ENCODE results near the gene IPO9. TPM values are rescaled to one million over a fixed set of nuclear protein-coding genes. Genes with fewer than 3 reads are reported as not detected.

The IPO9 gene
- total and polyA plus RNA-seq, 2 donors (not counting 1 experiment from before 2014, with no cell fraction given): 13.3 to 56.9 TPM

DNA sequence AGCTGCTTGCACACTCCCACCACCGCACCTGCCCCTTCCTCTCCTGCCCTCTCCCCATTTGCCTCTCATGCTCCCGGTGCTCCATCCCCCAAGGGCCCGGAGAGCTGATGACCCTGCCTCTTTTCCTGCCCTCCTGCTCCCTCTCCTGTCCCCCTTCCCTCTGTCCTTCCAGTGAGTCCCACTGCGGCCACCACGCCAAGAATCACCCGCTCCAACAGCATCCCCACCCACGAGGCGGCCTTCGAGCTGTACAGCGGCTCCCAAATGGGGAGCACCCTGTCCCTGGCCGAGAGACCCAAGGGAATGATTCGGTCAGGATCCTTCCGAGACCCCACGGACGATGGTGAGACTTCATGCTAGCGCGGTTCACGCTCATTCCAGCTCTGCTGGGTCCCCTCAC is 40.7 kb upstream of the IPO9 start:
- ATAC-seq (ENCODE audit: low read depth) (no peak), DNase-seq (no peak)
- Mint-ChIP-seq H3K9me3 (ENCODE audit: insufficient read depth) (no peaks in the 10 kb centered on the region), H3K27ac (no peak overlapping the region), H3K27me3 (peaks cover 8% of the 10 kb centered on the region), H3K4me1 (no peaks in the 10 kb centered on the region), H3K4me3 (no peak overlapping the region)
- Histone ChIP-seq H3K79me2 (ENCODE audit: control insufficient read depth, insufficient read depth, low read length) (peaks cover 2% of the 10 kb centered on the region), H3K27ac (ENCODE audit: low read length in 2 of 2) (no peak overlapping the region), H3K36me3 (replicated peaks in 1 of 2; ENCODE audit: control extremely low read depth in 1 of 2, control insufficient read depth in 1 of 2, extremely low read depth in 1 of 2, insufficient read depth in 2 of 2, low read length in 1 of 2) (no peaks in the 10 kb centered on the region), H3K9ac (ENCODE audit: low read length) (no peak overlapping the region), H3K4me2 (replicated peaks; ENCODE audit: low read depth, low read length, poor library complexity, severe bottlenecking) (no peak overlapping the region), H3K27me3 (replicated peaks in 1 of 4; ENCODE audit: control extremely low read depth in 1 of 4, control insufficient read depth in 3 of 4, insufficient read depth in 4 of 4, low read length in 3 of 4) (no peaks in the 10 kb centered on the region), H2AFZ (ENCODE audit: insufficient read depth, low read depth, low read length, poor library complexity, severe bottlenecking) (no peak overlapping the region), H3K4me3 (ENCODE audit: control extremely low read depth in 1 of 5, extremely low read depth in 1 of 5, insufficient read depth in 1 of 5, low read depth in 2 of 5, low read length in 4 of 5) (no peak overlapping the region), H3K4me1 (ENCODE audit: control insufficient read depth in 2 of 2, insufficient read depth in 2 of 2, low read length in 2 of 2) (no peaks in the 10 kb centered on the region), H3K9me3 (ENCODE audit: control extremely low read depth in 1 of 3, control insufficient read depth in 2 of 3, insufficient read depth in 1 of 3, low read length in 2 of 3) (no peaks in the 10 kb centered on the region), H4K20me1 (ENCODE audit: control insufficient read depth, insufficient read depth, low read length, poor library complexity, severe bottlenecking) (no peaks in the 10 kb centered on the region)
- no peak for TF ChIP-seq EZH2 (IDR thresholded peaks at IDR 0.05; ENCODE audit: borderline replicate concordance, insufficient read depth, low read depth, low read length, poor library complexity, severe bottlenecking)
- TF ChIP-seq, protein P1, sequence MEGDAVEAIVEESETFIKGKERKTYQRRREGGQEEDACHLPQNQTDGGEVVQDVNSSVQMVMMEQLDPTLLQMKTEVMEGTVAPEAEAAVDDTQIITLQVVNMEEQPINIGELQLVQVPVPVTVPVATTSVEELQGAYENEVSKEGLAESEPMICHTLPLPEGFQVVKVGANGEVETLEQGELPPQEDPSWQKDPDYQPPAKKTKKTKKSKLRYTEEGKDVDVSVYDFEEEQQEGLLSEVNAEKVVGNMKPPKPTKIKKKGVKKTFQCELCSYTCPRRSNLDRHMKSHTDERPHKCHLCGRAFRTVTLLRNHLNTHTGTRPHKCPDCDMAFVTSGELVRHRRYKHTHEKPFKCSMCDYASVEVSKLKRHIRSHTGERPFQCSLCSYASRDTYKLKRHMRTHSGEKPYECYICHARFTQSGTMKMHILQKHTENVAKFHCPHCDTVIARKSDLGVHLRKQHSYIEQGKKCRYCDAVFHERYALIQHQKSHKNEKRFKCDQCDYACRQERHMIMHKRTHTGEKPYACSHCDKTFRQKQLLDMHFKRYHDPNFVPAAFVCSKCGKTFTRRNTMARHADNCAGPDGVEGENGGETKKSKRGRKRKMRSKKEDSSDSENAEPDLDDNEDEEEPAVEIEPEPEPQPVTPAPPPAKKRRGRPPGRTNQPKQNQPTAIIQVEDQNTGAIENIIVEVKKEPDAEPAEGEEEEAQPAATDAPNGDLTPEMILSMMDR (IDR thresholded peaks at IDR 0.05): no peak
- POLR2A ChIA-PET: no interaction called here
- CTCF ChIA-PET: interaction anchor here (0.6 to 11.5 kb wide), 3 partner anchors 78 to 1945 kb away, joined by 3 to 228 read pairs (median 106); no protein-coding TSS in a partner anchor
- 95% methylated on average over 18 of the region's 18 CpGs for WGBS (ENCODE audit: insufficient coverage)
- intact Hi-C loops (cut with micrococcal nuclease): no loop called here

GRCh38 chr1:201789245-201789644 is 39.7 kb upstream of the IPO9 start:
- no peak for TF ChIP-seq EZH2 (IDR thresholded peaks at IDR 0.05; ENCODE audit: borderline replicate concordance, insufficient read depth, low read depth, low read length, poor library complexity, severe bottlenecking)
- TF ChIP-seq, protein P1 (IDR thresholded peaks at IDR 0.05): no peak
- H3K27ac ChIP-seq (ENCODE audit: low read length in 2 of 2): no peak overlapping the region
- DNase-seq (no peak), ATAC-seq (ENCODE audit: low read depth) (no peak)
- POLR2A ChIA-PET: no interaction called here
- CTCF ChIA-PET: interaction anchor here (0.7 to 11.5 kb wide), 3 partner anchors 15 to 229 kb away, joined by 3 to 228 read pairs (median 106); no protein-coding TSS in a partner anchor
- H3K9me3 ChIP-seq (ENCODE audit: control extremely low read depth in 1 of 3, control insufficient read depth in 2 of 3, insufficient read depth in 1 of 3, low read length in 2 of 3): no peaks in the 10 kb centered on the region
- no peak overlapping the region for H3K9ac ChIP-seq (ENCODE audit: low read length)
- H3K4me2 ChIP-seq (replicated peaks; ENCODE audit: low read depth, low read length, poor library complexity, severe bottlenecking): no peak overlapping the region
- Mint-ChIP-seq H3K27ac (no peak overlapping the region), H3K4me3 (no peak overlapping the region), H3K9me3 (ENCODE audit: insufficient read depth) (no peaks in the 10 kb centered on the region), H3K4me1 (no peaks in the 10 kb centered on the region), H3K27me3 (peaks cover 8% of the 10 kb centered on the region)
- no peaks in the 10 kb centered on the region for H4K20me1 ChIP-seq (ENCODE audit: control insufficient read depth, insufficient read depth, low read length, poor library complexity, severe bottlenecking)
- intact Hi-C loops (cut with micrococcal nuclease): no loop called here
- peaks cover 2% of the 10 kb centered on the region for H3K79me2 ChIP-seq (ENCODE audit: control insufficient read depth, insufficient read depth, low read length)
- H3K27me3 ChIP-seq (replicated peaks in 1 of 4; ENCODE audit: control extremely low read depth in 1 of 4, control insufficient read depth in 3 of 4, insufficient read depth in 4 of 4, low read length in 3 of 4): no peaks in the 10 kb centered on the region
- no peaks in the 10 kb centered on the region for H3K4me1 ChIP-seq (ENCODE audit: control insufficient read depth in 2 of 2, insufficient read depth in 2 of 2, low read length in 2 of 2)
- H2AFZ ChIP-seq (ENCODE audit: insufficient read depth, low read depth, low read length, poor library complexity, severe bottlenecking): no peak overlapping the region
- no peak overlapping the region for H3K4me3 ChIP-seq (ENCODE audit: control extremely low read depth in 1 of 5, extremely low read depth in 1 of 5, insufficient read depth in 1 of 5, low read depth in 2 of 5, low read length in 4 of 5)
- WGBS (ENCODE audit: insufficient coverage): no CpG with 5 or more reads among the region's 5 CpGs
- no peaks in the 10 kb centered on the region for H3K36me3 ChIP-seq (replicated peaks in 1 of 2; ENCODE audit: control extremely low read depth in 1 of 2, control insufficient read depth in 1 of 2, extremely low read depth in 1 of 2, insufficient read depth in 2 of 2, low read length in 1 of 2)
